Psoas muscle (tissue), 8 donors: ENCODE measurements around the gene ENDOG. TPM values are rescaled to one million over a fixed set of nuclear protein-coding genes. Genes with fewer than 3 reads are reported as not detected.

Experiments used
- ATAC-seq, 4 donors: fragments of 200-7000 bp; cut with Tn5 transposase; one replicate each; pipeline ENCODE4 v1.9.1; 2020; ENCODE audit warnings: moderate library complexity in 3 of 4, mild to moderate bottlenecking in 2 of 4
- DNase-seq, 2 donors: peaks; one replicate each; pipeline ENCODE4 v3.0.0-alpha.2; 2020
- H3K27ac ChIP-seq: fragments of 200-600 bp; one replicate; pipeline ENCODE4 v1.8.0; 2022
- H3K27me3 ChIP-seq, 3 donors: fragments of 200-600 bp in 1 of 3; one replicate each; pipeline versions ENCODE4 v1.6.1 to v1.8.0; 2013 to 2022; ENCODE audit warnings: low read length in 2 of 3, mild to moderate bottlenecking in 2 of 3, moderate library complexity in 1 of 3; ENCODE audit not compliant: insufficient read depth in 3 of 3
- H3K36me3 ChIP-seq, 2 donors: fragments of 200-600 bp in 1 of 2; one replicate each; pipeline versions ENCODE4 v1.6.1 to v1.8.0; 2013 to 2022; ENCODE audit warnings: low read depth in 1 of 2, mild to moderate bottlenecking in 1 of 2, moderate library complexity in 1 of 2; ENCODE audit not compliant: insufficient read depth in 1 of 2
- H3K4me1 ChIP-seq: fragments of 200-600 bp; one replicate; pipeline ENCODE4 v1.8.0; 2022
- H3K4me3 ChIP-seq: fragments of 200-600 bp; one replicate; pipeline ENCODE4 v1.8.0; 2022; ENCODE audit warnings: mild to moderate bottlenecking
- H3K9me3 ChIP-seq: fragments of 200-600 bp; one replicate; pipeline ENCODE4 v1.8.0; 2022
- CTCF ChIP-seq: fragments of 200-600 bp; IDR thresholded peaks from one replicate; pipeline ENCODE4 v1.8.0; 2022; ENCODE audit warnings: antibody characterized with exemption
- WGBS, 3 donors: extraction: QIAGEN DNeasy Blood & Tissue Kit; methylation state at CpG; one replicate each; pipeline versions ENCODE4 v1.1.6 to v1.1.7; 2013; 5-methylcytosine and 5-hydroxymethylcytosine counted together
- intact Hi-C, 2 donors: fragments of 100-400 bp; cut with DNase I; formaldehyde crosslinking; loops; one replicate each; pipeline versions ENCODE4 v1.11.0 to v1.14.2; 2022
- long read RNA-seq, 2 donors: library from polyadenylated mRNA; unstranded; transcript quantifications; one replicate each; pipeline ENCODE4 v2.0.0, GENCODE V29; 2021
- polyA plus RNA-seq, 3 donors: library from polyadenylated mRNA; stranded (reverse); fragments of 200-250 nt; gene quantifications; one replicate each; pipeline ENCODE4 v1.2.3, GENCODE V29; 2013
- total RNA-seq, 4 donors: library from RNA; stranded (reverse); fragmentation: NEBNext Ultra II Directional in 2 of 4; extraction: Animal tissue kit (Norgen Biotek cat#: 25700) in 2 of 4; gene quantifications; one replicate each; pipeline versions ENCODE4 v1.2.1 to v1.2.4, GENCODE V29; 2021 to 2023
- donor health status: healthy with polysubstance abuse.
- donor health status: DM: no; HTN: no; CAD: no; lungs with moderate emphysema.
- donor health status: Bipolar disorder and iron deficiency.
- donor health status: healthy.
- donor health status: DM: yes; HTN: yes; CAD: no.
- donor health status: DM: no; HTN: no; CAD: no.
- donor health status: DM: no; HTN: no; CAD: no.
- donor health status: DM: yes; HTN: yes; CAD: no.

ENDOG gene
- total RNA-seq = 100 to 1,000 TPM in 1 of 4 donors, 10 to 100 TPM in 3; 81.6 to 109 (median 90.0) TPM
- 100 to 1,000 TPM in 1 of 3 donors, 10 to 100 TPM in 2; 56.0 to 116 (median 84.9) TPM for polyA plus RNA-seq
- long read RNA-seq, donor 1, transcript ENDOG-201 (3 exons, 1,172 nt) = major isoform, 70 of 77 reads
- long read RNA-seq, donor 1, partial matches to known transcripts = 0 of 77 reads
- long read RNA-seq, donor 1, other reads (novel, unspliced or antisense) = 7 of 77 reads
- long read RNA-seq, donor 2, transcript ENDOG-201 (3 exons, 1,172 nt) = major isoform, 157 of 175 reads
- long read RNA-seq, donor 2, partial matches to known transcripts = 4 of 175 reads
- long read RNA-seq, donor 2, other reads (novel, unspliced or antisense) = 14 of 175 reads

GRCh38 chr9:128818099-128818838 lies at the start of gene ENDOG:
Gene ENDOG, plus strand, starts transcription at chr9:128818500. Its CDS starts 185 bp downstream, at chr9:128818685.
- peak within 1 kb of the TSS; percentile 68 for H3K4me3 ChIP-seq

GRCh38 chr9:128768606-128769005 lies 49.7 kb upstream of the ENDOG start:
- Histone ChIP-seq H3K9me3 (no peaks in the 10 kb centered on the region), H3K27ac (no peak overlapping the region), H3K4me3 (no peak overlapping the region), H3K27me3 (no peaks in the 10 kb centered on the region), H3K4me1 (peaks cover 15% of the 10 kb centered on the region), H3K36me3 (peaks cover 0 to 14% of the 10 kb centered on the region in 2 donors)
- WGBS, 3 donors = 74 to 83% (median 76%) methylated on average over 6 of the region's 6 CpGs
- no peak for TF ChIP-seq CTCF
- DNase-seq (no peak), ATAC-seq (no peak)
- intact Hi-C loops = loop anchor here in 1 of 2 donors (5.0 kb wide), 1 partner anchor 41 kb away; no protein-coding TSS in a partner anchor

More at GRCh38 chr9:128818099-128818838, at the start of gene ENDOG:
- WGBS, 3 donors = 0 to 1% (median 1%) methylated on average over 36 to 70 of the region's 70 CpGs
- H3K36me3 ChIP-seq = peaks cover 0 to 31% of the 10 kb centered on the region in 2 donors
- peak; percentile 98 to 99 for DNase-seq
- TF ChIP-seq CTCF = peak; percentile 92
- peak; percentile 97 to 98 (median 97) for ATAC-seq
- H3K27ac ChIP-seq = peak within 1 kb of the TSS; percentile 93
- H3K4me1 ChIP-seq = peaks cover 14% of the 10 kb centered on the region
- H3K27me3 ChIP-seq = no peaks in the 10 kb centered on the region
- H3K9me3 ChIP-seq = no peaks in the 10 kb centered on the region
- intact Hi-C loops = no loop called here

GRCh38 chr9:128770286-128771030 lies 47.8 kb upstream of the ENDOG start:
- peaks cover 15% of the 10 kb centered on the region for H3K4me1 ChIP-seq
- no peaks in the 10 kb centered on the region for H3K27me3 ChIP-seq
- DNase-seq (no peak), ATAC-seq (no peak)
- peak overlapping the region; percentile 84 for H3K4me3 ChIP-seq
- 71 to 77% (median 71%) methylated on average over 11 of the region's 11 CpGs for WGBS, 3 donors
- TF ChIP-seq CTCF = no peak
- peaks cover 0 to 14% of the 10 kb centered on the region in 2 donors for H3K36me3 ChIP-seq
- H3K27ac ChIP-seq = peak overlapping the region; percentile 99
- intact Hi-C loops = loop anchor here in 1 of 2 donors (2.0 to 5.0 kb wide), 2 partner anchors 16 to 68 kb away; partner anchors contain the start of genes PKN3 and TBC1D13
- H3K9me3 ChIP-seq = no peaks in the 10 kb centered on the region

- no peaks in the 10 kb centered on the region for H3K27me3 ChIP-seq
- DNase-seq (no peak), ATAC-seq (peak in 3 of 4 donors; percentile 26 to 46 (median 34))
- peaks cover 15% of the 10 kb centered on the region for H3K4me1 ChIP-seq
- 0% methylated on average over 24 to 28 of the region's 28 CpGs for WGBS, 3 donors
- peaks cover 0 to 14% of the 10 kb centered on the region in 2 donors for H3K36me3 ChIP-seq
- H3K27ac ChIP-seq = peak overlapping the region; percentile 99
- H3K4me3 ChIP-seq = peak overlapping the region; percentile 84
- TF ChIP-seq CTCF = no peak
- H3K9me3 ChIP-seq = peaks cover 6% of the 10 kb centered on the region
- intact Hi-C loops = loop anchor here in 1 of 2 donors (2.0 to 5.0 kb wide), 2 partner anchors 16 to 69 kb away; partner anchors contain the start of genes PKN3 and TBC1D13
These were observed 47.1 kb upstream of the ENDOG start for GRCh38 chr9:128771094-128771721.
